Subcutaneous abdominal adipose tissue (tissue), 5 donors: ENCODE measurements around the gene STK25.
"Not testable (repeated sequence)": the region's sequence is repeated elsewhere in the genome, so short reads cannot be mapped to it uniquely, and the experiment has no call there.

Source experiments
- H3K27ac ChIP-seq: one replicate; pipeline ENCODE4 v1.7.0; 2013; ENCODE audit warnings: low read depth, mild to moderate bottlenecking, inconsistent platforms, low read length, moderate library complexity
- H3K27me3 ChIP-seq, 5 donors: one replicate each; pipeline ENCODE4 v1.7.0; 2013; ENCODE audit warnings: low read length in 5 of 5, inconsistent platforms in 1 of 5; ENCODE audit not compliant: control insufficient read depth in 5 of 5, insufficient read depth in 4 of 5
- H3K36me3 ChIP-seq, 5 donors: one replicate each; pipeline ENCODE4 v1.7.0; 2013; ENCODE audit warnings: low read length in 5 of 5; ENCODE audit not compliant: control insufficient read depth in 5 of 5, insufficient read depth in 5 of 5
- H3K4me1 ChIP-seq, 5 donors: one replicate each; pipeline ENCODE4 v1.7.0; 2013; ENCODE audit warnings: low read length in 5 of 5, mild to moderate bottlenecking in 3 of 5, moderate library complexity in 1 of 5; ENCODE audit not compliant: control insufficient read depth in 5 of 5, insufficient read depth in 5 of 5
- H3K4me3 ChIP-seq, 5 donors: one replicate each; pipeline ENCODE4 v1.7.0; 2013; ENCODE audit warnings: low read length in 5 of 5, low read depth in 1 of 5
- H3K9ac ChIP-seq, 5 donors: one replicate each; pipeline ENCODE4 v1.7.0; 2013; ENCODE audit warnings: low read length in 5 of 5, mild to moderate bottlenecking in 4 of 5, moderate library complexity in 3 of 5
- H3K9me3 ChIP-seq, 5 donors: one replicate each; pipeline ENCODE4 v1.7.0; 2013; ENCODE audit warnings: low read length in 5 of 5; ENCODE audit not compliant: control insufficient read depth in 5 of 5
- donor health status: healthy.
- donor health status: healthy.
- donor health status: healthy.
- donor health status: healthy.
- donor health status: healthy.

Gene STK25

DNA sequence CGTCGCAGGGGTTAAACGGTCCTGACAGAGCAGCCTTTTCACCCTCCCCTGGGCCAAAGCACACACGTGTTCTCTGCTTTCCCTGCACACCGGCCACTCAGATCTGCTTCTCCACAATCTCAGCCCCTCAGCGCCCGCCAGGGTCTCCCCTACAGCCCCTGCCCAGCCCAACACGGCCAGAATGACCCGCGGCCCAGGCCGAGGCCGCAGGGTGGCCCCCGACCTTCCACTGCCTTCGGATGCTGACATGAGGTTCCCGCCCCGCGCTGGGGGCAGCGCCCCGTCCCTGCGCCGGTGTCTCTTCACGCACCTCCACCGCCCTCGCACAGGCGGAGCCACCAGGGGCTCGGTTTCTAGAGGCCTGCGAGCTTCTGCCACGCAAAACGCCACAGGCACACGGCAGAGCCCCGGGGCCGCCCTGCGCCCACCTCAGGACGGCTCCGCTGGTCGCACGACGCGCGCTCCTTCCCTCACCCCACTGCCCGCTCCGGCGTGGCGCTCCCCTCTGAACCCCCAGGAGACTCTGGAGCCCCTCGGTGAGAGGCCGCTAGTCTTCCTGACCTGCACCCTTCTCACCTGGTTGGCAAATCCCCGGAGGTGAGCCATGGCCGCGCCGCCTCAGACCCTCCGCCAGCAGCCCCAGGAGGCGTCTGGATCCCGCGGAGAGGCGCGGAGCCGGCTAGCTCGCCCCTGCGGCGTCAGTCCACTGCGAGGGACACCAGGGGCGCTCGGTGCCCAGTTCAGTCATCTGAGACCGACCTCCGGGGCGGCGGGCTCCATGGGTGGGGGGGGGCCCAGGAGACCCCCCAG, 749 bp downstream of the STK25 start:
- Histone ChIP-seq H3K9me3 (no peaks in the 10 kb centered on the region), H3K4me1 (peaks cover 7 to 42% (median 35%) of the 10 kb centered on the region in 5 donors), H3K9ac (peak overlapping the region in 4 of 5 donors; percentile 8 to 85 (median 73)), H3K36me3 (peaks cover 0 to 7% (median 0%) of the 10 kb centered on the region in 5 donors), H3K27ac (no peak overlapping the region), H3K27me3 (no peaks in the 10 kb centered on the region), H3K4me3 (peak overlapping the region; percentile 41 to 91 (median 80))

DNA sequence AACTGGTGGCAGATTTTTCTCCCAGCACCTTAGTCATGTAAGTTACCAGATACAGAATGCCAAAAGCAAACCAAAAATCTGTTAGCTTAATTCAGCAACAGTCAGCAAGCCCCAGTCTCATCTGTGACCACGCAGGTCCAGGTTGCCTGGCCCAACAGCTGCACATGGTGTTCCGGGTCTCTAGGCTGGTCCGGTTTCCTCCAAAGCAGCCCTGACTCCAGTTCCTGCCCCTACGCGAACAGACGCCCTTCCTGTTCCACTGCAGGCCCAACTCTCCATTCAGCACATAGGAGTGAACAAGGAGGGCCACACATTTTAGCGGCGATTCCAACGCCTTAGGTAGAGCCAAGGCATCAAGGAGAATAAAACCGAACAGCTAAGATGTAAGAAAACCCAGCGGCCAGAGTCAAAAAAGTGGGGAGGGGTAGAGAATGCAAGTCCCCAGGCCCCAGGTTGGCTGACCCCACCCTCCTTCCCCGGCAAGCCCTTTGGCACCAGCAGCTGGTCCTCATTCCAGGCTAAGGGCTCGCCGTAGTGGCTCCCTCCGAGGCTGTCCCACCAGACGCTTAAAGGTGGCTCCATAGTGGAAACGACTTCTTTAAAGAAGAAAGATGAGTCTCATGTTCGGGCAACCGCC, 1.5 kb downstream of the STK25 start:
- H3K9me3 ChIP-seq = no peaks in the 10 kb centered on the region
- no peak overlapping the region for H3K27ac ChIP-seq
- peak overlapping the region in 4 of 5 donors; percentile 8 to 85 (median 56) for H3K9ac ChIP-seq
- peaks cover 0 to 7% (median 0%) of the 10 kb centered on the region in 5 donors for H3K36me3 ChIP-seq
- peaks cover 7 to 42% (median 35%) of the 10 kb centered on the region in 5 donors for H3K4me1 ChIP-seq
- peak overlapping the region; percentile 41 to 91 (median 80) for H3K4me3 ChIP-seq
- no peaks in the 10 kb centered on the region for H3K27me3 ChIP-seq

DNA sequence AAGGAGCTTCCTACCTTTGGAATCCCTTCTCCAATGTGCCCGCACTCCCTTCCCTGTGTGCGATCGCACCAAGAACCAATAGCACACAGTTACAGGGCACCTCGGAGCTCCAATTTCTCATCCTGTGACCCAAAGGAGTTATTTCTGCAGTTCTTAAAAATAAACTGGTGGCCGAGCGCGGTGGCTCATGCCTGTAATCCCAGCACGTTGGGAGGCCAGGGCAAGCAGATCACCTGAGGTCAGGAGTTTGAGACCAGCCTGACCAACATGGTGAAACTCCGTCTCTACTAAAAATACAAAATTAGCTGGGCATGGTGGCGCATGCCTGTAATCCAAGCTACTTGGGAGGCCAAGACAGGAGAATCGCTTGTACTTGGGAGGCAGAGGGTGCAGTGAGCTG, 2.1 kb downstream of the STK25 start:
- H3K9ac ChIP-seq, H3K4me3 ChIP-seq, H3K27ac ChIP-seq, H3K9me3 ChIP-seq, H3K36me3 ChIP-seq, H3K27me3 ChIP-seq: not testable (repeated sequence)
- peaks cover 7 to 42% (median 35%) of the 10 kb centered on the region in 5 donors for H3K4me1 ChIP-seq

DNA sequence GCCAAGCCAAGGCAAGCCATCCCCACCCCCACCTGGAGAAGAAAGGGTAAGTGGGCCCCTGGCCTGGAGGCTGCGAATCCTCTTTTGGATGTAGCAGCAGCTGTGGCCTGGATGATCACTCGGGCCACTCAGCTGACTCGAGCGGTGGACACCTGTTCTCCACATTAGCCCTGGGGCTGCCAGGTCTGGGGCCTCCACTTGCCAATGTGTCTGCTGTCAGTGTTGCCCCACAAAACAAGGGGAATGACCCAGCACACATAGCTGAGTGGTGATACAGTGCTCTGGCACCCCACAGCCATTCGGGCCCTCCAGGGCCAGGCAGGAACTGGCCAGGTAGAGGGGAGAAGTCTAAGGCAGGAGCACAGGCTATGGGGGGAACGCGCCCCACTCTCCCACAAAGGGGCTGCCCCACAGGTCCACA, 2.6 kb downstream of the STK25 start:
- H3K4me3 ChIP-seq = no peak overlapping the region
- no peaks in the 10 kb centered on the region for H3K27me3 ChIP-seq
- peak overlapping the region in 1 of 5 donors; percentile 52 for H3K9ac ChIP-seq
- no peak overlapping the region for H3K27ac ChIP-seq
- peaks cover 7 to 42% (median 35%) of the 10 kb centered on the region in 5 donors for H3K4me1 ChIP-seq
- no peaks in the 10 kb centered on the region for H3K9me3 ChIP-seq
- peaks cover 0 to 14% (median 9%) of the 10 kb centered on the region in 5 donors for H3K36me3 ChIP-seq

DNA sequence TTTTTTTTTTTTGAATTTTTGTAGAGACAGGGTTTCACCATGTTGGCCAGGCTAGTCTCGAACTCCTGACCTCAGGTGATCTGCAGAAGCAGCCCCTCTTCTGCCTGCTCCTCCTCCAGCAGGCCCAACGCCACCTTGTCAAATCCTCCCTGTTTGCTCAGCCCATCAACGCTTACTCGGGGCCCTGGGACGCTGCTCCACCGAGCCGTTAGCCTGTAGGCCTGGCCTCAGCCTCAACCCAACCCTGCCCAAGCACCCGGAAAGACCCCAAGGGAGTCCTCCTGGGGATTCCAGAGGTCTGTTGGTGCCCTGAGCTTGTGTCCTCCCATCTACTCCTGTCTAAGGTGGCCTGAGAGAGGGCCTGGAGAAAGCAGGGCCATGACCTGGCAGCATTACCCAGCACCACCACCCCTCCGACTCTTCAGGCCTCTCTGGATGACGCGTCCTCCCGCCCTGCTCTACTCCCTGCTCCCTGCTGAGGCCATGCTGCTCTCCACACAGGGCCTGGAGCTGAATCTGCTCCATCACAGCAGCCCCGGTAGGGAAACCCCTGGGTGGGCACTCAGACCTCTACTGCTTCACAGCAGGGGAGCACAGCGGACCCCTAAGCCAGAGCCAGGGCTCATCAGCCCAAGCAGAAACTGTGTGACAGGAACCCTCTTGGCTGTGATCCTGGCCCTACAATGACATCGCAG, 3.2 kb downstream of the STK25 start:
- Histone ChIP-seq H3K27me3 (no peaks in the 10 kb centered on the region), H3K9me3 (no peaks in the 10 kb centered on the region), H3K4me1 (peaks cover 7 to 42% (median 35%) of the 10 kb centered on the region in 5 donors), H3K9ac (peak overlapping the region in 1 of 5 donors; percentile 52), H3K27ac (no peak overlapping the region), H3K4me3 (no peak overlapping the region), H3K36me3 (peaks cover 0 to 18% (median 14%) of the 10 kb centered on the region in 5 donors)

DNA sequence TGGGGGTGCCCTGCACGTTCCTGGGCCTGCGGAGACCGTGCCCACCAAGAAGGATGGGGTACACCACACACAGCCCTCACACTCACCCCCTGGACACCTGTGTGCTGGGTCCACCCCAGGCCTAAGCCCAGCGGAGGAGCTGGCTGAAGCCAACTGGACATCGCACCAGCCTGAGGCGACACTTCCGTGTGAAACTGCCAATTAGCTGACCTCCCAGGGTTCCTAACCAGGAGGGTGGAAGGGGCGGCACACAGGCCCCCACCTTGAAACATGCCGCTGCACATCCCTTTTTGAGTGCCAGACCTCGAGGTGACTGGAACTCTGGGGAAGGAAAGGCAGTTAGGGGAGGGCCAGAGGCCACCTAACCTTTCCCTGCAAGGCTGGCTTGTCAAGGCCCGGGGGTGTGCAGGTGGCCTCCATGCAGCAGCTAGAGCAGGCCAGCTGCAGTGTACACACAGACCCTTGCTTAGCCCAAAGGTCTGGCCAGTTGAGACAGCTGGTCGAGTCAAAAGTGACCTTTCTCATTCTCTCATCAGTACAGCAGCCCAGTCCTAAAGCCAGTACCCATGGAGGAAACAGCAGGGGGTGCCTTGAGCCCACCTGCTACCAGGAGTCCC, 4.5 kb downstream of the STK25 start:
- H3K27me3 ChIP-seq = no peaks in the 10 kb centered on the region
- H3K4me1 ChIP-seq = peaks cover 4 to 34% (median 26%) of the 10 kb centered on the region in 5 donors

DNA sequence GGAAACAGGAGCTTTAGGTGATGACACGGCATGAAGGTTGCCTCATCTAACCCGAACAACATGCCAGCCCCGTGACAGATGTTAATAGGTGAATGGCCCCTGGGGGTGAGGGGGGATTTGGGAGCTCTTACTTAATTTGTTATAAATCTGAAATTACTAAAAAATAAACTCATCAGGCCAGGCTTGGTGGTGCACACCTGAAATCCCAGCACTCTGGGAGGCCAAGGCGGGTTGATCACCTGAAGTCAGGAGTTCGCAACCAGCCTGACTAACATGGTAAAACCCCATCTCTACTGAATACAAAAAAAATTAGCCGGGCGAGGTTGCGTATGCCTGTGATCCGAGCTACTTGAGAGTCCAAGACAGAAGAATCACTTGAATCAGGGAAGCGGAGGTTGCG, 6.1 kb downstream of the STK25 start:
- Histone ChIP-seq H3K27ac (no peak overlapping the region), H3K9me3 (no peaks in the 10 kb centered on the region), H3K4me3 (no peak overlapping the region), H3K4me1 (peaks cover 4 to 24% (median 18%) of the 10 kb centered on the region in 5 donors), H3K9ac (no peak overlapping the region), H3K36me3 (peaks cover 0 to 45% (median 39%) of the 10 kb centered on the region in 5 donors), H3K27me3 (no peaks in the 10 kb centered on the region)

More for the DNA sequence above, 4.5 kb downstream of the STK25 start:
- Histone ChIP-seq H3K4me3 (no peak overlapping the region), H3K27ac (no peak overlapping the region), H3K36me3 (peaks cover 0 to 31% (median 26%) of the 10 kb centered on the region in 5 donors), H3K9ac (peak overlapping the region in 1 of 5 donors; percentile 1), H3K9me3 (no peaks in the 10 kb centered on the region)

GRCh38 chr2:241501551-241501950, 6.8 kb downstream of the STK25 start:
- peaks cover 0 to 16% (median 11%) of the 10 kb centered on the region in 5 donors for H3K4me1 ChIP-seq
- H3K9ac ChIP-seq = no peak overlapping the region
- peaks cover 0 to 52% (median 46%) of the 10 kb centered on the region in 5 donors for H3K36me3 ChIP-seq
- H3K27ac ChIP-seq = no peak overlapping the region
- no peak overlapping the region for H3K4me3 ChIP-seq
- H3K9me3 ChIP-seq = no peaks in the 10 kb centered on the region
- no peaks in the 10 kb centered on the region for H3K27me3 ChIP-seq

- Histone ChIP-seq H3K27ac (no peak overlapping the region), H3K9me3 (no peaks in the 10 kb centered on the region), H3K4me1 (peaks cover 0 to 12% (median 9%) of the 10 kb centered on the region in 5 donors), H3K36me3 (peaks cover 0 to 57% (median 50%) of the 10 kb centered on the region in 5 donors), H3K27me3 (no peaks in the 10 kb centered on the region), H3K9ac (no peak overlapping the region), H3K4me3 (no peak overlapping the region)
Observed at GRCh38 chr2:241501099-241501541, 7.3 kb downstream of the STK25 start.
